Body of pancreas (tissue), 4 donors: ENCODE measurements around the gene TRA2B.

Experiments
- POLR2A ChIP-seq, 3 donors: fragments of 450-650 bp; IDR thresholded peaks; one replicate each; pipeline ENCODE4 v1.6.1; 2016; ENCODE audit warnings: antibody characterized with exemption in 3 of 3, mild to moderate bottlenecking in 2 of 3
- TF ChIP-seq, protein P1 (sequence below), 7 experiments: fragments of 450-650 bp in 4 of 7; fragments of 200-600 bp in 3 of 7; sonication (generic) in 3 of 7; IDR thresholded peaks; one replicate each; pipeline ENCODE4 v1.5.1; 2016 to 2019; ENCODE audit warnings: antibody characterized with exemption in 7 of 7

DNA sequence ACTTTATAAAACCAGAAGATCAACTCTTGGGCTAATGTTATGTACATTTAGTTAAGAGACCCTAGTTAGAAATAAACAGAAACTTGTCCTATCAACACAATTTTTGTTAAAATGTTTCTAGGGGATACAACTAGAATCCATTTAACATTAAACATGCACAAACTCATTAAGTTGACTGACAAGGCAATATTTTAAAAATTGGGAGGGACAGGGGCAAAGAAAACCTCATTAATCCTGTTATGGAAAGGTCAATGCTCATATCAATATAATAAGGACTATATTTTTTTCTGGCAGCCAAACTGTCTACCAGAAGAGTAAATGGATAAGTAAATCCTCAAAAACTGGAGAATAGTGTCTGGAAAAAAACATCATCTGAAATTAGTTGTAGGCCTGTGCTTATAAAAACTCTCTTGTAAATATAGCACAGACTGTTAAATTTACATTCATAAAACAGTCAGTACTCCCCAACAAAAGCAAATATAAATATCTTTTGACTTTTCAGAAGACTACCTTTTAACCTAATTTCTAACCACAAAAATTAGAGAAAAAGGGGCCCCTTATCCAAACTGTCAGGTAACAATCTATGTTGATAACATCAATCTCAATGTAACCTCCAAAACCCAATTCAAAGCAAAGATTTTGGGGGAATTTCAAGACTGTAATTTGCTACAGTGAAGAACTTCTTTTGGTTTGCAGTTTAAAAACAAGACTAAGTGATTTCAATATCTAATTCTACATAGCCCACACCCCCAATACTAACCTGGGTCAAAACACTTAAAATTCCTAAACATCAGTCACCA, 4.2 kb downstream of the TRA2B start:
- TF ChIP-seq, protein P1, sequence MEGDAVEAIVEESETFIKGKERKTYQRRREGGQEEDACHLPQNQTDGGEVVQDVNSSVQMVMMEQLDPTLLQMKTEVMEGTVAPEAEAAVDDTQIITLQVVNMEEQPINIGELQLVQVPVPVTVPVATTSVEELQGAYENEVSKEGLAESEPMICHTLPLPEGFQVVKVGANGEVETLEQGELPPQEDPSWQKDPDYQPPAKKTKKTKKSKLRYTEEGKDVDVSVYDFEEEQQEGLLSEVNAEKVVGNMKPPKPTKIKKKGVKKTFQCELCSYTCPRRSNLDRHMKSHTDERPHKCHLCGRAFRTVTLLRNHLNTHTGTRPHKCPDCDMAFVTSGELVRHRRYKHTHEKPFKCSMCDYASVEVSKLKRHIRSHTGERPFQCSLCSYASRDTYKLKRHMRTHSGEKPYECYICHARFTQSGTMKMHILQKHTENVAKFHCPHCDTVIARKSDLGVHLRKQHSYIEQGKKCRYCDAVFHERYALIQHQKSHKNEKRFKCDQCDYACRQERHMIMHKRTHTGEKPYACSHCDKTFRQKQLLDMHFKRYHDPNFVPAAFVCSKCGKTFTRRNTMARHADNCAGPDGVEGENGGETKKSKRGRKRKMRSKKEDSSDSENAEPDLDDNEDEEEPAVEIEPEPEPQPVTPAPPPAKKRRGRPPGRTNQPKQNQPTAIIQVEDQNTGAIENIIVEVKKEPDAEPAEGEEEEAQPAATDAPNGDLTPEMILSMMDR (IDR thresholded peaks at IDR 0.05) = no peak
- no peak for TF ChIP-seq POLR2A (IDR thresholded peaks at IDR 0.05)
